K562 treated with DMSO at 1 percent for 24 hours (cell line): ENCODE measurements around the gene NAIF1. TPM values are rescaled to one million over a fixed set of nuclear protein-coding genes. Genes with fewer than 3 reads are reported as not detected.

Experiments
- total RNA-seq: library from RNA; unstranded; fragments of 300-600 nt; gene quantifications from 2 replicates; pipeline ENCODE4 v1.2.3, GENCODE V29; 2022; ENCODE audit warnings: low read depth; ENCODE audit not compliant: insufficient read depth

NAIF1 gene, protein sequence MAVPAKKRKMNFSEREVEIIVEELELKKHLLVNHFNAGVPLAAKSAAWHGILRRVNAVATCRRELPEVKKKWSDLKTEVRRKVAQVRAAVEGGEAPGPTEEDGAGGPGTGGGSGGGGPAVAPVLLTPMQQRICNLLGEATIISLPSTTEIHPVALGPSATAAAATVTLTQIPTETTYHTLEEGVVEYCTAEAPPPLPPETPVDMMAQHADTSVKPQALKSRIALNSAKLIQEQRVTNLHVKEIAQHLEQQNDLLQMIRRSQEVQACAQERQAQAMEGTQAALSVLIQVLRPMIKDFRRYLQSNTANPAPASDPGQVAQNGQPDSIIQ
- total RNA-seq = 20.5 and 24.2 TPM in 2 replicates

DNA sequence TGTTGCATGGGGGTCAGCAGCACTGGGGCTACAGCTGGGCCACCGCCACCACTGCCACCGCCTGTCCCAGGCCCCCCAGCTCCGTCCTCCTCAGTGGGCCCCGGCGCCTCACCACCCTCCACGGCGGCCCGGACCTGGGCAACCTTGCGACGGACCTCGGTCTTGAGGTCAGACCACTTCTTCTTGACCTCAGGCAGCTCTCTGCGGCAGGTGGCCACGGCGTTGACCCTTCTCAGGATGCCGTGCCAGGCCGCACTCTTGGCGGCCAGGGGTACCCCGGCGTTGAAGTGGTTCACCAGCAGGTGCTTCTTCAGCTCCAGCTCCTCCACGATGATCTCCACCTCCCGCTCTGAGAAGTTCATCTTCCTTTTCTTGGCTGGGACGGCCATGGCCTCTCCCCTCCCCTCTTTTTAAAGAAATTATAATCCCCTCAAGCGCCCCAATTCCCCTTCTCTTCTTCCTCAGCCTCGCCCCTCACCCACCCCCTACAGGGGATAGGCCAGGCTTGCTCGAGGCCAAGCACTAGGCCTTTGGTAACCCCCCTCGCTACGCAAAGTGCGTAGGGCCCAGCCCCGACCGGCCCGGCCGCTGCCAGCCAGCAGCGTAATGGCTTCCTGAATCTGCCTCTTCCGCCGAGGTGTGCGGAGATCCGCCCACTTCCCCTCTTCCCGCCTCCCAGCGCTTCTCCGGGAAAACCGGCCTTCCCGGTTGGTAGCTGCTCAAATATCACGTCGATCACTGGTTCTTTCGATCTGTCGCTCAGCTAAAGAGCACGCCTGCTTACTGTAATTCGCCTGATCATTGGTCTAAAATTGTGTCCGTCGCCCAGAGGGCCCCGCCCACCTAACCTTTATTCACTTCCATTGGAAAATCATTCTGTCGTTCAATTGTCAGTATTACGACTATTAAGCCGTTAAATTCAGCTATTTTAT is at the start of gene NAIF1:
TSS of gene NAIF1 (minus strand) at position 608 of the 932 bp plus-strand sequence. CDS start at position 389, 219 bp downstream.

DNA sequence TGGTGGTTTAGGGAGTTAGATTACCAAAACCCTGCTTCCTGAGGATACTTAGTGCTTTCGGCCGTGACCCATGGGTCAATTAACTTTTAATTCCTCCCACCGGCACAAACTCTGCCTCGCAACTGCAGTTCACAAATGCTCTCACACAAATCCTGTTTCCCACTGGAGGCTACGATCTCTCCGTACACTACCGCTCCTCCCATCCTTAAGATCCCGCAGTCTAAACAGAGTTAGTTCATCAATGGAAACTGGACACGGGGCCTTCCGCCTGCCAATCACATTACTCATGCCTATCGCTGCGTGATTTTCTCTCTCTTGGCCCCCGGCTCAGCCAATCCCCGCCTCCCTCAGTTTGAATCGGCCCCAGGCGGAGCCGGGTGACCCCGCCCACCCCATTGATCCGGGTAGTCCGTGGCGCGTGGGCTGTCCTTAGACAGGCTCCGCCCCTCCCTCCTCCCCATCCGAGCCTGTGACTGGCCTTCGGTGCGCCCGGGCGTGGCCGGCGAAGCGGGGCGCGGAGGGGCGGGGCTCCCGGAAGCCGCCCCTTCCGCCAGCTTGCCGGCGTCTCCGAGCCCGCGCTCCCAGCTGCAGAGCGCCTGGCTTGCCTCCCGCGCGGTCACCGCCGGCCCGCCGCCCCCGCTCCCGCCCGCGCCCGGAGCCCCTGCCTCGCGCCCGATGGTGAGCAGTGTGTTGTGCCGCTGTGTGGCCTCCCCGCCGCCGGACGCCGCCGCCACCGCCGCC is 695 bp upstream of the NAIF1 start, which contains the start of gene SLC25A25:
TSS of gene SLC25A25 (plus strand) at position 588 of the 741 bp plus-strand sequence. CDS start at position 676, 88 bp downstream.

Other genes starting within 250 kb of the NAIF1 start
- gene ENG, start 212.7 kb downstream of the NAIF1 start, total RNA-seq = 2.2 and 3.2 TPM in 2 replicates
- 72.9 and 77.4 TPM in 2 replicates for gene AK1, start 189.6 kb downstream of the NAIF1 start, total RNA-seq
- 16.2 and 23.4 TPM in 2 replicates for gene ST6GALNAC6, start 167.7 kb downstream of the NAIF1 start, total RNA-seq
- gene ST6GALNAC4, start 150.3 kb downstream of the NAIF1 start, total RNA-seq = 49.0 and 60.9 TPM in 2 replicates
- gene PIP5KL1, start 136.5 kb downstream of the NAIF1 start, total RNA-seq = 2.8 and 4.9 TPM in 2 replicates
- 71.9 and 76.4 TPM in 2 replicates for gene DPM2, start 129.5 kb downstream of the NAIF1 start, total RNA-seq
- gene EEIG1, start 86.3 kb downstream of the NAIF1 start, total RNA-seq = 48.1 and 48.9 TPM in 2 replicates
- gene SLC25A25, start 912 bp upstream of the NAIF1 start, total RNA-seq = 40.3 and 40.4 TPM in 2 replicates
- 66.6 and 70.1 TPM in 2 replicates for gene PTGES2, start 60.4 kb upstream of the NAIF1 start, total RNA-seq
- gene LCN2, start 82.1 kb upstream of the NAIF1 start, total RNA-seq = not detected in 2 replicates
- 532 and 580 TPM in 2 replicates for gene BBLN, start 92.9 kb upstream of the NAIF1 start, total RNA-seq
- 438 and 464 TPM in 2 replicates for gene CIZ1, start 124.3 kb upstream of the NAIF1 start, total RNA-seq
- 54.4 and 58.5 TPM in 2 replicates for gene DNM1, start 136.1 kb upstream of the NAIF1 start, total RNA-seq
- gene GOLGA2, start 208.7 kb upstream of the NAIF1 start, total RNA-seq = 115 and 119 TPM in 2 replicates
- 193 and 194 TPM in 2 replicates for gene SWI5, start 209.0 kb upstream of the NAIF1 start, total RNA-seq